Measurements from ENCODE around the gene RND3. TPM values are rescaled to one million over a fixed set of nuclear protein-coding genes. Genes with fewer than 3 reads are reported as not detected.
A peak's percentile ranks its signal among the peaks of the same experiment; 100 is the strongest.

Gene RND3
- total RNA-seq: 10 to 100 TPM; 35.5 to 66.8 (median 47.6) TPM

GRCh38 chr2:150487537-150488429, at the start of gene RND3:
RND3 (minus strand) TSS chr2:150487667; CDS start chr2:150487417, 250 bp downstream.
- H3K4me3 ChIP-seq (ENCODE audit: low read depth, poor library complexity, severe bottlenecking): peak within 1 kb of the TSS; percentile 81
- intact Hi-C loops (cut with DNase I; ENCODE audit: low total_unique reads): loop anchor here (10.0 kb wide), 1 partner anchor 893 kb away; no protein-coding TSS in a partner anchor
- DNase-seq (ENCODE audit: low spot score in 2 of 2): peak; percentile 99
- TF ChIP-seq POLR2A (IDR thresholded peaks at IDR 0.05) (peak in 1 of 2 donors; percentile 83), CTCF (IDR thresholded peaks at IDR 0.05) (peak in 2 of 3 donors; percentile 40 to 60)
- 11 to 13% methylated on average over 24 of the region's 24 CpGs for WGBS, 2 donors

- WGBS, 2 donors: 64 to 69% methylated on average over 1 of the region's 1 CpG
- TF ChIP-seq POLR2A (IDR thresholded peaks at IDR 0.05) (no peak), CTCF (IDR thresholded peaks at IDR 0.05) (no peak)
- H3K4me3 ChIP-seq (ENCODE audit: low read depth, poor library complexity, severe bottlenecking): no peak overlapping the region
- intact Hi-C loops (cut with DNase I; ENCODE audit: low total_unique reads): no loop called here
- no peak for DNase-seq (ENCODE audit: low spot score in 2 of 2)
Measured at GRCh38 chr2:150535176-150535575, 47.7 kb upstream of the RND3 start.

GRCh38 chr2:150532879-150533278, 45.4 kb upstream of the RND3 start:
- 25 to 41% methylated on average over 1 of the region's 1 CpG for WGBS, 2 donors
- no peak for DNase-seq (ENCODE audit: low spot score in 2 of 2)
- intact Hi-C loops (cut with DNase I; ENCODE audit: low total_unique reads): no loop called here

GRCh38 chr2:150532020-150532419, 44.6 kb upstream of the RND3 start:
- intact Hi-C loops (cut with DNase I; ENCODE audit: low total_unique reads): no loop called here
- WGBS, 2 donors: 74 to 77% methylated on average over 5 of the region's 5 CpGs
- no peak for TF ChIP-seq POLR2A (IDR thresholded peaks at IDR 0.05)
- TF ChIP-seq CTCF (IDR thresholded peaks at IDR 0.05): no peak
- no peak for DNase-seq (ENCODE audit: low spot score in 2 of 2)
- H3K4me3 ChIP-seq (ENCODE audit: low read depth, poor library complexity, severe bottlenecking): no peak overlapping the region

More at GRCh38 chr2:150532879-150533278, 45.4 kb upstream of the RND3 start:
- TF ChIP-seq CTCF (IDR thresholded peaks at IDR 0.05) (no peak), POLR2A (IDR thresholded peaks at IDR 0.05) (no peak)
- H3K4me3 ChIP-seq (ENCODE audit: low read depth, poor library complexity, severe bottlenecking): no peak overlapping the region

GRCh38 chr2:150531591-150531990, 44.1 kb upstream of the RND3 start:
- no peak for TF ChIP-seq POLR2A (IDR thresholded peaks at IDR 0.05)
- no peak for TF ChIP-seq CTCF (IDR thresholded peaks at IDR 0.05)
- 87 to 88% methylated on average over 2 of the region's 2 CpGs for WGBS, 2 donors
- no peak for DNase-seq (ENCODE audit: low spot score in 2 of 2)
- H3K4me3 ChIP-seq (ENCODE audit: low read depth, poor library complexity, severe bottlenecking): no peak overlapping the region
- intact Hi-C loops (cut with DNase I; ENCODE audit: low total_unique reads): no loop called here
